ENCODE measurements around the gene TBCA. TPM values are rescaled to one million over a fixed set of nuclear protein-coding genes. Genes with fewer than 3 reads are reported as not detected.
"Not testable (repeated sequence)": the region's sequence is repeated elsewhere in the genome, so short reads cannot be mapped to it uniquely, and the experiment has no call there.

Gene TBCA
- total RNA-seq, 1 experiment from 2014 or later, result 707 TPM

DNA sequence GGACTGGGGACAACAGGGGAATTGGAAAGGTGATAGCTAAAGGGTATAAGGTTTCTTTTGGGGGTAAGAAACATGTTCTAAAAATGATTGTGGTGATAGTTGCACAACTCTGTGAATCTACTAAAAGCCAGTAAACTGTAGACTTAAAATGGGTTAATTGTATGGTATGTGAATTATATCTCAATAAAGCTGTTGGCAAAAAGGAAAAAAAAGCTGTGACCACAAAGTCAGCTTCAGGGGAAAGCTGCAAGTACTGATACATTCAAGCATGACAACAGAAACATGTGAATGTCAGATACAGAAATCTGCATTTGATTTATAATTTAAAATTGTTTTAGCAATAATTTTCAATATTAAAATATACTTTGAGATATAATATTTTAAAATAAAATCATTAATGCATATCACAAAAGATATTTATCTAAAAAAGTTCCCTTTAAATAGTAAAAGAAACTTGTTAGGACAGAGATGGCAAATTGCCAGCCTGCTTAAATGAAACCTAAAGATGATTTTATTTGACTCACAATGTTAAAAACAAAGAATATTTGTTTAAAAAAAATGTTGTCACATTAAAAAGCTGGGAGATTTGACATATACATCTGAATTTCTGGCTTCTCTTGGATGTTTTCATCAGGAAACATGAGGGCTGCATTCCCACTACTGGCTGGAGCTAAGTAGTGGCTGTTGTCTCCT, 66.0 kb downstream of the TBCA start:
- H3K9me3 ChIP-seq (replicated peaks), result no peaks in the 10 kb centered on the region
- H3K4me1 ChIP-seq, result no peaks in the 10 kb centered on the region
- H3K27ac ChIP-seq, result no peak overlapping the region
- peak in 1 of 2 experiments; percentile 29 for DNase-seq
- no peak overlapping the region for H3K4me3 ChIP-seq
- no peaks in the 10 kb centered on the region for H3K27me3 ChIP-seq
- peaks cover 33% of the 10 kb centered on the region for H3K36me3 ChIP-seq

- Histone ChIP-seq H3K36me3 (peaks cover 41% of the 10 kb centered on the region), H3K27me3 (no peaks in the 10 kb centered on the region), H3K27ac (no peak overlapping the region), H3K4me3 (no peak overlapping the region), H3K4me1 (no peaks in the 10 kb centered on the region), H3K9me3 (replicated peaks) (no peaks in the 10 kb centered on the region)
- DNase-seq, result no peak
These were observed 66.8 kb downstream of the TBCA start for GRCh38 chr5:77709340-77709739.

DNA sequence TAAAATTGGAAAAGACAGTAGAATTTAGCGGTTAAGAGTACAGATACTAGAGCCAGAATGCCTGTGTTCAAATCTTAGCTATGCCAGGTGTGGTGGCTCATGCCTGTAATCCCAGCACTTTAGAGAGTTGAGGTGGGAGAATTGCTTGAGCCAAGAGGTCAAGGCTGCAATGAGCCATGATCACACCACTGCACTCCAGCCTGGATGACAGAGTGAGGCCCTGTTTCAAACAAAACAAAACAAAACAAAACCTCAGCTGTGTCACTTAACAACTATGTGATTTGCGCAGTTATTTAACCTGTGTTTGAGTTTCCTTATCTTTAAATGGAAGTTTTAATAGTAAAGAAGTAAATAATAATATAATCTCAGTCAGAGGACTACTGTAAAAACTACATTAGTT, 68.3 kb downstream of the TBCA start:
- no peak for DNase-seq
- Histone ChIP-seq H3K36me3 (peaks cover 53% of the 10 kb centered on the region), H3K4me3 (no peak overlapping the region), H3K27me3 (no peaks in the 10 kb centered on the region), H3K9me3 (replicated peaks) (no peaks in the 10 kb centered on the region), H3K27ac (no peak overlapping the region), H3K4me1 (no peaks in the 10 kb centered on the region)

GRCh38 chr5:77699569-77699968, 76.6 kb downstream of the TBCA start:
- not testable (repeated sequence) for H3K4me1 ChIP-seq; DNase-seq; H3K4me3 ChIP-seq; H3K9me3 ChIP-seq (replicated peaks); H3K27ac ChIP-seq; H3K27me3 ChIP-seq
- H3K36me3 ChIP-seq, result peaks cover 72% of the 10 kb centered on the region

- no peaks in the 10 kb centered on the region for H3K27me3 ChIP-seq
These were observed 77.2 kb downstream of the TBCA start for GRCh38 chr5:77698920-77699319.

GRCh38 chr5:77697692-77698091, 78.4 kb downstream of the TBCA start:
- H3K36me3 ChIP-seq, result peaks cover 64% of the 10 kb centered on the region
- peak in 1 of 2 experiments; percentile 22 for DNase-seq
- H3K4me3 ChIP-seq, result no peak overlapping the region
- H3K27ac ChIP-seq, result no peak overlapping the region
- H3K4me1 ChIP-seq, result peaks cover 4% of the 10 kb centered on the region; the same call in 1 of the 2 replicates
- H3K9me3 ChIP-seq (replicated peaks), result 0 out of 2 replicates have a peak, but pooled peaks cover 6% of the 10 kb centered on the region
- no peaks in the 10 kb centered on the region for H3K27me3 ChIP-seq

More at GRCh38 chr5:77698920-77699319, 77.2 kb downstream of the TBCA start:
- 0 out of 2 replicates have a peak, but pooled peaks cover 6% of the 10 kb centered on the region for H3K9me3 ChIP-seq (replicated peaks)
- H3K36me3 ChIP-seq, result peaks cover 66% of the 10 kb centered on the region
- peaks cover 4% of the 10 kb centered on the region; the same call in 1 of the 2 replicates for H3K4me1 ChIP-seq
- no peak overlapping the region for H3K4me3 ChIP-seq
- H3K27ac ChIP-seq, result no peak overlapping the region
- no peak for DNase-seq

DNA sequence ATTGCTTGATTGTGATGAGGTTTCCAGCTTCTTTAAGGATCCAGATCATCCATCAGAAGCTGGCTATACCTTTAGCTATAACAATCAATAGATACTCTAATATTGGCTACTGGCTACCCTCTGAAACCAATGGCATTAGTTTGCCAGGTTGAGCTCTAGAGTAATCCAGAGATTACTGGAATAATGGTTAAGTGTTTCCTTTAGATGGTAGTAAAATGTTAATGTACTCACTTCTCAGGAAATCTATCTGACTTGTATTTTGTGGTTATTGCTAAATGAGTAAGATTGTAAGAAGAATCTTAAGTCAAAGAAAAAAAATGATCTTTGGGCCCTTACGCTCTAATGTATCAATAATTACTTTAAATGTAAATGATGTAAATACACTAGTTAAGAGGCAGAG, 80.0 kb downstream of the TBCA start:
- H3K9me3 ChIP-seq (replicated peaks), result 0 out of 2 replicates have a peak, but pooled peaks cover 6% of the 10 kb centered on the region
- peaks cover 62% of the 10 kb centered on the region for H3K36me3 ChIP-seq
- no peak for DNase-seq
- no peak overlapping the region for H3K4me3 ChIP-seq
- peaks cover 4% of the 10 kb centered on the region; the same call in 1 of the 2 replicates for H3K4me1 ChIP-seq
- no peak overlapping the region for H3K27ac ChIP-seq
- H3K27me3 ChIP-seq, result no peaks in the 10 kb centered on the region

DNA sequence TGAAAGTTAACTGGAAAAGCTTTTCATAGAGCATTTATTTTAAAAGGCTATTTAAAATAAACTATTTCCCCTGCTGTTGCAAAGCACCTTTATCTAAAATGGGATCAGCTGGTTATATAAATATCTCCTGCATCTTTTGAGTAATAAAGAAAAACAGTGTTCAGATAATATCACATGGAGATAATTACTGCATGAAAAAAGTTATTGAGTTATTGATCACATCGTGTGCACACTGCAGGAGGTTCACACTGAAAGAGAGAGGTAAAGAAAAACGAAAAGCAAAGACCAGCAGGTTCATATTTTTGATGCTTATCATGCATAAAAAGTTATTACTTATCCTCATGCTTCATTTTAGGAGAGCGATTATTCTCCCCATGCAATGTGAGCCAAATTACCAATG, 82.2 kb downstream of the TBCA start:
- Histone ChIP-seq H3K27ac (no peak overlapping the region), H3K4me1 (no peaks in the 10 kb centered on the region), H3K4me3 (no peak overlapping the region), H3K27me3 (no peaks in the 10 kb centered on the region), H3K9me3 (replicated peaks) (0 out of 2 replicates have a peak, but pooled peaks cover 6% of the 10 kb centered on the region), H3K36me3 (peaks cover 68% of the 10 kb centered on the region)
- no peak for DNase-seq

- H3K36me3 ChIP-seq, result peaks cover 6% of the 10 kb centered on the region
- no peak for DNase-seq
- H3K27me3 ChIP-seq, result no peaks in the 10 kb centered on the region
- no peak overlapping the region for H3K27ac ChIP-seq
- no peaks in the 10 kb centered on the region for H3K4me1 ChIP-seq
- no peaks in the 10 kb centered on the region for H3K9me3 ChIP-seq (replicated peaks)
- H3K4me3 ChIP-seq, result no peak overlapping the region
These were observed 92.9 kb downstream of the TBCA start for GRCh38 chr5:77683171-77683732.

DNA sequence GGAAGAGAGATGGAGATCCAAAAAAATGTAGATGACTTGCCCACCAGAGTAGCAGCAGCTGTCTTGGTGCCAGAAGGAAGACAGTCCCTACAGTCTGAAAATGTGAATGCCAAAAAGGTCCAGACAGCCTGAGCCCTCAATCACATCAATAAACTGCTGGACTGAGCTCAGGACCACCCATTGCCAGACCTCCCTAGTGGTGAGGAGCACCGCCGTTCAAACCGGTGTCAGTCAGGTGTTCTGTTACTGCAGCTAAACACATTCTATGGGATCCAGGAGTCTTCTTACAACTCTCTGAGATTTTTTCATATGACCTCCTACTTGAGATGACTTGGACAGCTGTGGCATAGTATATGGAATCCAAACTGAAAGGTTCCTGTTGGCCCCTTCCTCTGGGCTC, 105.6 kb downstream of the TBCA start:
- Histone ChIP-seq H3K4me1 (no peaks in the 10 kb centered on the region; the same call in 1 of the 2 replicates), H3K27me3 (no peaks in the 10 kb centered on the region)

GRCh38 chr5:77669677-77670076, 106.5 kb downstream of the TBCA start:
- no peaks in the 10 kb centered on the region for H3K27me3 ChIP-seq
- peak in 1 of 2 experiments; percentile 28 for DNase-seq
- H3K4me1 ChIP-seq, result no peaks in the 10 kb centered on the region; the same call in 1 of the 2 replicates
- no peak overlapping the region for H3K4me3 ChIP-seq
- no peaks in the 10 kb centered on the region for H3K9me3 ChIP-seq (replicated peaks)
- no peaks in the 10 kb centered on the region for H3K36me3 ChIP-seq
- no peak overlapping the region; the same call in 1 of the 2 replicates for H3K27ac ChIP-seq

More for the DNA sequence above, 105.6 kb downstream of the TBCA start:
- H3K9me3 ChIP-seq (replicated peaks), result no peaks in the 10 kb centered on the region
- no peaks in the 10 kb centered on the region for H3K36me3 ChIP-seq
- peak overlapping the region; percentile 31; the same call in 1 of the 2 replicates for H3K27ac ChIP-seq
- no peak overlapping the region for H3K4me3 ChIP-seq
- DNase-seq, result peak; percentile 74 to 79

- DNase-seq, result no peak
- no peak overlapping the region for H3K27ac ChIP-seq
- no peaks in the 10 kb centered on the region for H3K4me1 ChIP-seq
- no peaks in the 10 kb centered on the region for H3K9me3 ChIP-seq (replicated peaks)
- H3K27me3 ChIP-seq, result no peaks in the 10 kb centered on the region
- no peak overlapping the region for H3K4me3 ChIP-seq
- no peaks in the 10 kb centered on the region for H3K36me3 ChIP-seq
These were observed 112.9 kb downstream of the TBCA start for GRCh38 chr5:77663090-77663863.

DNA sequence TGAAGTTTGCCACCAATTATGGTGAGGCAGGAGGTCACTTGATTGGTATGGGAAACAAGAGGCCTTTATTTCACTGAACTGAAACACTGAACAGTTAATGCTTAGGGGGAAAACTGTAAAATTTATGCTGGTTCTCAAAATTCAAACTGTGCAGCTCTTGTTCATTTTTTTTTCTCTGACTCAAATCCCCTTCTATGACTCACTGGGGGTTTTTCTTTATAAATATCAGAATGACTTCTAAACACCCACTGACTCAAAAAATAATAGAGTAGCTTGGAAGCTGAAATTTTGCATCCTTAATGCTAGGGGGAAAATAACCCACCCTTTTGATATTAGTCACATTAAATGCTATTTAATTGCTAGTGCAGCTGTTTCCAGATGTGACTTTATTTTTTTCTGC, 113.5 kb downstream of the TBCA start:
- Histone ChIP-seq H3K4me1 (no peaks in the 10 kb centered on the region), H3K4me3 (no peak overlapping the region), H3K9me3 (replicated peaks) (no peaks in the 10 kb centered on the region), H3K27me3 (no peaks in the 10 kb centered on the region), H3K27ac (no peak overlapping the region), H3K36me3 (no peaks in the 10 kb centered on the region)
- no peak for DNase-seq

DNA sequence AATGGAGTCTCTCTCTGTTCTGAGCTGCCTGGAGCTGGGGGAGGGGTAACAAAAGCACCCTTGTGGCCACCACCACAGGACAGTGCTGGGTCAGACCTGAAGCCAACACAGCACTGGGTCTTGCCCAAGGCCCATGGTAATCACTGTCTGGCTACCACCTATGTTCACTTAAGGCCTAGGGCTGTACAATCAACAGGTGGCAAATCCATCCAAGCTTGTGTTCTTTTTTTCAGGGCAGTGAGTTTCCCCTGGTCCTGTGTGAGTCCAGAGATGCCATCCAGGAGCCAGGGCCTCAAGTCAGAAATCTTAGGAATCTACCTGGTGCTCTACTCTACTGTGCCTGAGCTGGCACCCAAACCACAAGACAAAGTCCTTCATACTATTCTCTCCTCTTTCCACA, 117.5 kb downstream of the TBCA start:
- H3K36me3 ChIP-seq, result no peaks in the 10 kb centered on the region
- DNase-seq, result no peak
- no peaks in the 10 kb centered on the region; the same call in none of the 2 replicates for H3K9me3 ChIP-seq (replicated peaks)
- H3K4me3 ChIP-seq, result no peak overlapping the region
- no peak overlapping the region for H3K27ac ChIP-seq
- no peaks in the 10 kb centered on the region for H3K27me3 ChIP-seq
- no peaks in the 10 kb centered on the region for H3K4me1 ChIP-seq

- Histone ChIP-seq H3K27ac (no peak overlapping the region), H3K4me1 (no peaks in the 10 kb centered on the region), H3K27me3 (no peaks in the 10 kb centered on the region), H3K4me3 (no peak overlapping the region), H3K9me3 (replicated peaks) (no peaks in the 10 kb centered on the region; the same call in none of the 2 replicates), H3K36me3 (no peaks in the 10 kb centered on the region)
- no peak for DNase-seq
These were observed 124.8 kb downstream of the TBCA start for GRCh38 chr5:77651343-77651742.
